ENCODE results near the gene TAPT1.
"Not testable (repeated sequence)": the region's sequence is repeated elsewhere in the genome, so short reads cannot be mapped to it uniquely, and the experiment has no call there.

- not testable (repeated sequence) for TF ChIP-seq CTCF (IDR thresholded peaks at IDR 0.05; ENCODE audit: insufficient read depth, low read depth, low read length); EZH2 (IDR thresholded peaks at IDR 0.05; ENCODE audit: insufficient read depth, low read length)
These were observed 31.5 kb downstream of the TAPT1 start for GRCh38 chr4:16194798-16195197.
